ENCODE results near the gene KLHDC7B. TPM values are rescaled to one million over a fixed set of nuclear protein-coding genes. Genes with fewer than 3 reads are reported as not detected.
A peak's percentile ranks its signal among the peaks of the same experiment; 100 is the strongest.

The KLHDC7B gene
- total RNA-seq, 2 experiments from 2014 or later, result 10.6 to 12.0 TPM

GRCh38 chr22:50568626-50569025 lies 22.9 kb downstream of the KLHDC7B start:
- Mint-ChIP-seq H3K4me1 (ENCODE audit: low read depth) (peaks cover 3% of the 10 kb centered on the region), H3K4me3 (no peak overlapping the region), H3K27ac (no peak overlapping the region), H3K9me3 (ENCODE audit: insufficient read depth) (no peaks in the 10 kb centered on the region), H3K27me3 (ENCODE audit: low read depth) (peaks cover 6% of the 10 kb centered on the region), H3K36me3 (ENCODE audit: low read depth) (peaks cover 28% of the 10 kb centered on the region)
- ATAC-seq (no peak), DNase-seq (no peak)
- ChIA-PET POLR2A (no interaction called here), CTCF (no interaction called here)

DNA sequence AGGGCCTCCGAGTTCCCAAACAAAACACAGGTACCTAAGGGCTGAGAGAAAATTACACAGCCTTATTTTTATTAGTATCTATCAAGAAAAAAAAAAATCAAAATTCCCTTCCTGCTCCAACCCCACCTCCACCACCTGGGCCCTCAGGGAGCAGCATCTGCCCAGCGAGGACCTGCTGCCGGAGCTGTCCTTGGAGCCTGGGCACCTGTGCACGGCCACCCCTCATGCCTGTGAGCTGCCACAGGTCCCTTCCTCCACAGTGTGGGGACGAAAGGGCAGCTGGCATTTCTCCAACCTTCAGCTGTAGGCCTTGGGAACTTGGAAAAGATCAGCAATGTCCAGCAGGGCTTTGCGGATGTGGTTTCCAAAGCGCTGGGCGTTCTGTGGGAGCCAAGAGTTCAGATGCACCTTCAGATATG lies 23.4 kb downstream of the KLHDC7B start:
- H3K27ac Mint-ChIP-seq, result no peak overlapping the region
- no peaks in the 10 kb centered on the region for H3K9me3 Mint-ChIP-seq (ENCODE audit: insufficient read depth)
- CTCF ChIA-PET, result no interaction called here
- peaks cover 28% of the 10 kb centered on the region for H3K36me3 Mint-ChIP-seq (ENCODE audit: low read depth)
- POLR2A ChIA-PET, result interaction anchor here (0.8 to 1.6 kb wide), 2 partner anchors 24 to 30 kb away, joined by 3 to 7 read pairs; partner anchors contain the start of gene KLHDC7B
- no peak for ATAC-seq
- H3K4me3 Mint-ChIP-seq, result no peak overlapping the region
- H3K27me3 Mint-ChIP-seq (ENCODE audit: low read depth), result peaks cover 5% of the 10 kb centered on the region
- no peak for DNase-seq
- no peaks in the 10 kb centered on the region for H3K4me1 Mint-ChIP-seq (ENCODE audit: low read depth)

GRCh38 chr22:50569896-50570535 lies 24.3 kb downstream of the KLHDC7B start:
- Mint-ChIP-seq H3K27me3 (ENCODE audit: low read depth) (no peaks in the 10 kb centered on the region), H3K9me3 (ENCODE audit: insufficient read depth) (no peaks in the 10 kb centered on the region), H3K36me3 (ENCODE audit: low read depth) (peaks cover 28% of the 10 kb centered on the region), H3K27ac (no peak overlapping the region), H3K4me3 (no peak overlapping the region), H3K4me1 (ENCODE audit: low read depth) (no peaks in the 10 kb centered on the region)
- CTCF ChIA-PET, result no interaction called here
- DNase-seq (no peak), ATAC-seq (no peak)
- POLR2A ChIA-PET, result interaction anchor here (0.6 to 1.6 kb wide), 3 partner anchors 25 to 453 kb away, joined by 3 to 7 read pairs (median 3); partner anchors contain the start of gene KLHDC7B

DNA sequence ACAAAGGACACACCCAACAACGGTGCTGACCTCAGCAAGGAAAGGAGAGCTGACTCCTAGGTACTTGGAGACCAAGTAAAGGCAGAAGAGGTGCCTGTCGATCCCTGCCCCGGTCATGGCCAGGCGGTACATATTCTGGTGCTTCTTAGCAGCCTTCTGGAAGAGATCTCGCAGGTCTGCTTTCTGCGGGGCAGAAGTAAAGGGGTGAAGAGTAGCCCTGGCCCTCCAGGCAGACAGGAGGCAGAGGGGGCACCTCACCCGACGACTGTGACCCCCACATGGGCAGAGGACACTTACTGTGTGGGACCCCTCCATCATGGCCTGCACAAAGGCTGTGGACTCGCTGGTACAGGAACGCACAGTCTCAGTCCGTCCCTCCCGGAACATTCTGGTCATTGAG lies 25.2 kb downstream of the KLHDC7B start:
- Mint-ChIP-seq H3K27ac (no peak overlapping the region), H3K27me3 (ENCODE audit: low read depth) (no peaks in the 10 kb centered on the region), H3K4me3 (no peak overlapping the region), H3K4me1 (ENCODE audit: low read depth) (no peaks in the 10 kb centered on the region), H3K9me3 (ENCODE audit: insufficient read depth) (no peaks in the 10 kb centered on the region), H3K36me3 (ENCODE audit: low read depth) (peaks cover 28% of the 10 kb centered on the region)
- CTCF ChIA-PET, result no interaction called here
- no peak for DNase-seq
- POLR2A ChIA-PET, result interaction anchor here (0.6 kb wide), 1 partner anchor 454 kb away, joined by 3 read pairs; no protein-coding TSS in a partner anchor
- ATAC-seq, result no peak

GRCh38 chr22:50571264-50572175 lies 25.8 kb downstream of the KLHDC7B start:
- ChIA-PET POLR2A (interaction anchor here (0.8 to 3.0 kb wide), 3 partner anchors 8 to 46 kb away, joined by 4 to 14 read pairs (median 5); partner anchors contain the start of genes SCO2 and SYCE3), CTCF (interaction anchor here (1.4 kb wide), 1 partner anchor 11 kb away, joined by 5 read pairs; the partner anchor contains the start of gene CHKB)
- DNase-seq (no peak), ATAC-seq (no peak)
- no peaks in the 10 kb centered on the region for H3K4me1 Mint-ChIP-seq (ENCODE audit: low read depth)
- H3K27me3 Mint-ChIP-seq (ENCODE audit: low read depth), result no peaks in the 10 kb centered on the region
- no peaks in the 10 kb centered on the region for H3K9me3 Mint-ChIP-seq (ENCODE audit: insufficient read depth)
- H3K4me3 Mint-ChIP-seq, result no peak overlapping the region
- no peak overlapping the region for H3K27ac Mint-ChIP-seq
- H3K36me3 Mint-ChIP-seq (ENCODE audit: low read depth), result peaks cover 29% of the 10 kb centered on the region

- POLR2A ChIA-PET, result interaction anchor here (0.8 to 3.0 kb wide), 2 partner anchors 9 to 128 kb away, joined by 3 to 14 read pairs; partner anchors contain the start of gene SYCE3
- H3K4me3 Mint-ChIP-seq, result no peak overlapping the region
- CTCF ChIA-PET, result interaction anchor here (1.0 to 1.4 kb wide), 2 partner anchors 10 to 47 kb away, joined by 4 to 5 read pairs; partner anchors contain the start of genes CHKB and SCO2
- no peak for DNase-seq
- H3K27ac Mint-ChIP-seq, result no peak overlapping the region
- peaks cover 8% of the 10 kb centered on the region for H3K4me1 Mint-ChIP-seq (ENCODE audit: low read depth)
- peaks cover 34% of the 10 kb centered on the region for H3K36me3 Mint-ChIP-seq (ENCODE audit: low read depth)
- no peaks in the 10 kb centered on the region for H3K27me3 Mint-ChIP-seq (ENCODE audit: low read depth)
- no peaks in the 10 kb centered on the region for H3K9me3 Mint-ChIP-seq (ENCODE audit: insufficient read depth)
- ATAC-seq, result no peak
Observed at GRCh38 chr22:50572965-50573364, 27.3 kb downstream of the KLHDC7B start.

GRCh38 chr22:50573491-50574382 lies 28.0 kb downstream of the KLHDC7B start:
- no peaks in the 10 kb centered on the region for H3K9me3 Mint-ChIP-seq (ENCODE audit: insufficient read depth)
- peaks cover 11% of the 10 kb centered on the region for H3K4me1 Mint-ChIP-seq (ENCODE audit: low read depth)
- no peaks in the 10 kb centered on the region for H3K27me3 Mint-ChIP-seq (ENCODE audit: low read depth)
- CTCF ChIA-PET, result interaction anchor here (1.0 to 1.4 kb wide), 3 partner anchors 8 to 48 kb away, joined by 3 to 5 read pairs (median 4); partner anchors contain the start of genes CHKB and SCO2
- POLR2A ChIA-PET, result interaction anchor here (0.8 to 3.0 kb wide), 2 partner anchors 10 to 129 kb away, joined by 3 to 14 read pairs; partner anchors contain the start of gene SYCE3
- no peak overlapping the region for H3K27ac Mint-ChIP-seq
- ATAC-seq (no peak), DNase-seq (no peak)
- no peak overlapping the region for H3K4me3 Mint-ChIP-seq
- H3K36me3 Mint-ChIP-seq (ENCODE audit: low read depth), result peaks cover 34% of the 10 kb centered on the region

GRCh38 chr22:50574383-50574755 lies 28.7 kb downstream of the KLHDC7B start:
- ChIA-PET CTCF (interaction anchor here (1.2 kb wide), 1 partner anchor 8 kb away, joined by 3 read pairs; no protein-coding TSS in a partner anchor), POLR2A (interaction anchor here (1.5 to 3.0 kb wide), 2 partner anchors 11 to 49 kb away, joined by 4 to 14 read pairs; partner anchors contain the start of genes SCO2 and SYCE3)
- Mint-ChIP-seq H3K27me3 (ENCODE audit: low read depth) (no peaks in the 10 kb centered on the region), H3K9me3 (ENCODE audit: insufficient read depth) (no peaks in the 10 kb centered on the region), H3K36me3 (ENCODE audit: low read depth) (peaks cover 29% of the 10 kb centered on the region), H3K4me3 (no peak overlapping the region), H3K4me1 (ENCODE audit: low read depth) (peaks cover 17% of the 10 kb centered on the region), H3K27ac (no peak overlapping the region)
- DNase-seq (no peak), ATAC-seq (no peak)

GRCh38 chr22:50575426-50575941 lies 29.8 kb downstream of the KLHDC7B start:
- H3K27ac Mint-ChIP-seq, result no peak overlapping the region
- no peak overlapping the region for H3K4me3 Mint-ChIP-seq
- ChIA-PET POLR2A (interaction anchor here (0.8 to 1.5 kb wide), 2 partner anchors 12 to 50 kb away, joined by 4 read pairs; partner anchors contain the start of gene SCO2), CTCF (interaction anchor here (0.9 to 1.4 kb wide), 4 partner anchors 9 to 50 kb away, joined by 3 to 4 read pairs (median 4); partner anchors contain the start of genes SCO2 and SYCE3)
- H3K36me3 Mint-ChIP-seq (ENCODE audit: low read depth), result peaks cover 36% of the 10 kb centered on the region
- H3K27me3 Mint-ChIP-seq (ENCODE audit: low read depth), result no peaks in the 10 kb centered on the region
- DNase-seq (no peak), ATAC-seq (no peak)
- H3K9me3 Mint-ChIP-seq (ENCODE audit: insufficient read depth), result no peaks in the 10 kb centered on the region
- peaks cover 28% of the 10 kb centered on the region for H3K4me1 Mint-ChIP-seq (ENCODE audit: low read depth)

DNA sequence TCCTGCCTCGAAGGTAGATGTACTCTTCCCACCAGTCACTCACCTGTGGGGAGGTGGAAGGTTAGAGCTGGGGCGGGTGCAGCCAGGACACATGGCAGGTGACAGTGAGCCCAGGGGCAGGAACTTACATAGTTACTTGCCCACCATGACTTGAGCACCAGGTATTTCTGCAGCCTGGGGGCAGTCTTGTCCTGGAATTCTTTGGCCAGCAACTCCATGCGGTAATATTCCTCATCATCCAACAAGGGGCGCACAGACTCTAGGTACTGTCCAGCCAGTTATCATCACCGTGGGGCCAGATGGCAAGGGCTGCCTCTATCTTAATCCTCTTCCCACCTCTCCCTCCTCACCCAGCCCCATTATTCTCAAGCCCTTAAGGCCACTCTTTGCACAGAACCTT lies 30.4 kb downstream of the KLHDC7B start:
- no peak overlapping the region for H3K4me3 Mint-ChIP-seq
- H3K9me3 Mint-ChIP-seq (ENCODE audit: insufficient read depth), result no peaks in the 10 kb centered on the region
- DNase-seq, result no peak
- ChIA-PET CTCF (interaction anchor here (0.9 to 2.0 kb wide), 3 partner anchors 13 to 51 kb away, joined by 3 to 13 read pairs (median 4); partner anchors contain the start of genes SCO2 and SYCE3), POLR2A (interaction anchor here (0.6 to 1.7 kb wide), 4 partner anchors 13 to 124 kb away, joined by 3 to 4 read pairs (median 4); partner anchors contain the start of gene SCO2)
- H3K4me1 Mint-ChIP-seq (ENCODE audit: low read depth), result peaks cover 31% of the 10 kb centered on the region
- H3K27ac Mint-ChIP-seq, result peak overlapping the region; percentile 12
- peaks cover 33% of the 10 kb centered on the region for H3K36me3 Mint-ChIP-seq (ENCODE audit: low read depth)
- ATAC-seq, result no peak
- H3K27me3 Mint-ChIP-seq (ENCODE audit: low read depth), result no peaks in the 10 kb centered on the region
